GM12872 (cell line): ENCODE results near the gene STK40.

ENCODE experiments used
- TF ChIP-seq, protein P1 (sequence below): IDR thresholded peaks from 3 replicates; pipeline ENCODE4 v1.5.1; 2011; ENCODE audit warnings: low read depth, mild to moderate bottlenecking, low read length, moderate library complexity; ENCODE audit not compliant: insufficient read depth

STK40 gene

DNA sequence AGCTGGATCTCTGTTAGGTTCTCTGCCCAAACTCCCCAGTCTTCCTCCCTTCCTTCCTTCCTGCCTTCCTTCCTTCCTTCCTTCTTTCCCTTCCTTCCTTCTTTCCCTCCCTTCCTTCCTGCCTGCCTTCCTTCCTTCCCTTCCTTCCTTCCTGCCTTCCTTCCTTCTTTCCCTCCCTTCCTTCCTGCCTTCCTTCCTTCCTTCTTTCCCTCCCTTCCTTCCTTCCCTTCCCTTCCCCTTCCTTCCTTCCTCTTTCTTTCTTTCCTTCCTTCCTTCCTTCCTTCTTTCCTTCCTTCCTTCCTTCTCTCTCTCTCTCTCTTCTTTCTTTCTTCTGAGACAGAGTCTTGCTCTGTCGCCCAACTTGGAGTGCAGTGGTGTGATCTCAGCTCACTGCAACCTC lies 20.7 kb upstream of the STK40 start:
- TF ChIP-seq, protein P1, sequence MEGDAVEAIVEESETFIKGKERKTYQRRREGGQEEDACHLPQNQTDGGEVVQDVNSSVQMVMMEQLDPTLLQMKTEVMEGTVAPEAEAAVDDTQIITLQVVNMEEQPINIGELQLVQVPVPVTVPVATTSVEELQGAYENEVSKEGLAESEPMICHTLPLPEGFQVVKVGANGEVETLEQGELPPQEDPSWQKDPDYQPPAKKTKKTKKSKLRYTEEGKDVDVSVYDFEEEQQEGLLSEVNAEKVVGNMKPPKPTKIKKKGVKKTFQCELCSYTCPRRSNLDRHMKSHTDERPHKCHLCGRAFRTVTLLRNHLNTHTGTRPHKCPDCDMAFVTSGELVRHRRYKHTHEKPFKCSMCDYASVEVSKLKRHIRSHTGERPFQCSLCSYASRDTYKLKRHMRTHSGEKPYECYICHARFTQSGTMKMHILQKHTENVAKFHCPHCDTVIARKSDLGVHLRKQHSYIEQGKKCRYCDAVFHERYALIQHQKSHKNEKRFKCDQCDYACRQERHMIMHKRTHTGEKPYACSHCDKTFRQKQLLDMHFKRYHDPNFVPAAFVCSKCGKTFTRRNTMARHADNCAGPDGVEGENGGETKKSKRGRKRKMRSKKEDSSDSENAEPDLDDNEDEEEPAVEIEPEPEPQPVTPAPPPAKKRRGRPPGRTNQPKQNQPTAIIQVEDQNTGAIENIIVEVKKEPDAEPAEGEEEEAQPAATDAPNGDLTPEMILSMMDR, result no peak

DNA sequence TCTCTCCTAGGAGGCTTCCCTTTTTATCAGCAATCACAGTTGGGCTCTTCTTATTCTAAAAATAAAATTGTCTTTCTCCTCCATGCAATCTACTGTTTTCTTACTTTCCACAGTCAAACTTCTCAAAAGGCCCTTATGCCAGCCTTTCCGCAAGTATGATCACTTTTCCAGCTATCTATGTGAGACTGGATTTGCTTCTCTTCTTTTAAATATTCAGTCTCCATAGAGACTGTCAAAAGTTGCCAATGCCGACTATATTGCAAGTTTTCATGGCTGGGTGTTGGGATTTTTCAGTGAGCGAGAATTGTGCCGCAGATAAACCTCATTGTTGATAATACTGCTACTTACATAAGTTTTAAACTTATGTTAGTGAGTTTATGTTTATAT lies 16.8 kb upstream of the STK40 start:
- TF ChIP-seq, protein P1, result no peak

DNA sequence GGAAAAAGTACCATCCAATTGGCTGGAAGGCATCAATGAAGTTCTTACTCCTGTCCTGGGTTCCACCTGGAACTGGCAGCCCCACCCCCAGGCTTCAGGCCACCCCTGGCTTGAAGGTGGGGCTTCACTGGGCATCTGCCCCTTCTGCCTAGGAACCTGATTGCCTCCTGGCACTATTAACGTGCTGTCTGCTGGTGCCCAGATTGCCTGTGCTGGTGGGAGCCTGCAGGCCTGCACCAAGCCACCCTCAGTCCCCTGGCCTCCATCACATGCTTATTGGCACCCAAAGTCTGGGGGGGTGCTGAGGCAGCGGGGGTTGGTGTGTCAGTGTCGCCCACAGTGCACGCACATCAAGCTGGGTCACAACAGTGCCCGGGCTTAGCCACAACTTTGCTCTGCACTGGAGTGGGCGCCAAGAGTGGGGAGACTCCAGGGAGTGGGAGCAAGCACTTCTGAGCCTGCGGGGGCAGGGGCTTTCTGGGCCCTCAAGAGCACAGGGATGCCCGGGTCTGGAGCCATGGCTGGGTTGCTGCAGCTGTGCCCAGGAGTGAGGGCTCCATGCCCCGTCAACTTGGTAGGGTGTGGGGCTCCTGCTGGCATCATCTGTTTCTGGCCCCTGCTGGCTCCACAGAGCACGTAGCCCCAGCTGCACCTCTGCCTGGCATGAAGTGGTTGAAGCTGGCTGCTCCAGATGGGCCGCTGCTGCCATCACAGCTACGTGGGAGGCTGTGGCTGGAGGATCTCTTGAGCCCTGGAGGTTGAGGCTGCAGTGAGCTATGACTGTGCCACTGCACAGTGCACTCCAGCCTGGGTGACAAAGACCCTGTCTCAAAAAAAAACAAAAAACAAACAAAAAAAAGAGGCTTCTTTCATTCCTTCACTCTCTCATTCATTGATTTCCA lies 16.1 kb upstream of the STK40 start:
- TF ChIP-seq, protein P1, result no peak

DNA sequence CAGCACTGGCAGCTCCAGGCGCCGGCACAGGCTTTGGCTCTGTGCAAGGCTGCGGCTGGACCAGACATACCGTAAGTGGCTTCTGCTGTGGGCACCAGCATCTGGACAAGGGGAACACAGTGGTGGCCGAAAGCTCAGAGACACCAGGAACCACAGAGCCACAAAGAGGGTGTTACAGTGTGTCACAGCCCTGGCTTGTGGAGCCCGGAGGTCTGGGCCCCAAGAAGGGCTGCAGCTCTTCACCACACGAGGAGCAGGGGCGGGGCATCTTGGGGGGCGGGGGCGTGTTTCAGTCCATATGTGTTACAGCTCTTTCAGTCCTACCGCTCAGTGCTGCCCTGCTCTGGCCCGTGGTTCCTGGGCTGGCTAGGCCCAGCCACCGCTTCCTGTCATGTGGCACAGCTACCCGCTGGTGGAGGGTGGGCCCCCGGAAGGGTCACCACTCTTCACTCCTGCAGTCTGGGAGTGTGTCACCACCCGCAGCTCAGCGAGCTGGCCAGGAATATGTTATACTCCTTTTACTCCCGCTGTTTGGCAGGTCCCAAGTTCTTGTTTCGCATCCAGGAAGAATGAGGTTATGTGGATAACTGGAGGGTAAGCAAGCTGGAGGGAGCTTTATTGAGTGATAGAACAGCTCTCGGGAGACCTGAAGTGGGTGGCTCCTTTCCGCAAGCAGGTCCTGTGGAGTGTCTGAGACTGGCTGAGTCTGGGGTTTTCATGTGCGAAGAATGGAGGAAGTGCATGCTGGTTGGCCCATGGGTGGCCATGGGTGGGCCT lies 15.3 kb upstream of the STK40 start:
- TF ChIP-seq, protein P1, result no peak

DNA sequence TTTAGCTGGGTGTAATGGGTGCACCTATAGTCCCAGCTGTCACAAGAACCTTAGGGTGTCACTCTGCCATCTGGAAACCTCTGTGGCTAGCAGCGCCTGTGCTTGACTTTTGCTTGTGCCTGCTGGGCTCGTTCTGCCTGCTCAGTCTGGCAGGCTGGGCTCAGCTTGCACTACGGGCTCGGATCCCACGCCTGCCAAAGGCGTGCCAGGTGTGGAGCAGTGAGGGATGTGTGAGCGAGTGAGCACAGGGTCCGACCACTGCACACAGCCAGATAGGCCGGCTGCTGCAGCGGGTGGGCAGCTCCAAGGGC lies 14.7 kb upstream of the STK40 start:
- TF ChIP-seq, protein P1, result no peak

DNA sequence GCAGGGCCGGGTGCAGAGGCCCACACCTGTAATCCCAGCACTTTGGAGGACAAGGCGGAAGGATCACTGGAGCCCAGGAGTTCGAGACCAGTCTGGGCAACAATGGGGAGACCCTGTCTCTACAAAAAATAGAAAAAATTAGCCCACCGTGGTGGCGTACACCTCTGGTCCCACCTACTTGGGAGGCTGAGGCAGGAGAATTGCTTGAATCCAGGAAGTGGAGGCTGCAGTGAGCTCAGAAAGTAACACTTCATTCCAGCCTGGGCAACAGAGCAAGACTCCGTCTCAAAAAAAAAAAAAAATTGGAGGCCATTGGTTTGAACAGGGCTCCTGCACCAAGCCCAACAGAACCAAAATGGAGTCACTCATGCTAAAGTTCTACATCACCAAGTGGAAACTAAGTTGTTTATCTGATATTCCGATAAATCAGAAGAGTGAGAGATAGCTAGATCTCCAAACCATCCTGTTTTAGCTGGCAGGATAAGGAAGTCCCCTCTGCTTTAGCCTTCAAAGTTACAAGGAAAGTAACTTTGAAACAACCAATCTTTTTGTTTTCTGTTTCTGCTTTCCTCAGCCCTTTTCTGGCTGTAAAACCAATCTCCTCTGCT lies 12.8 kb upstream of the STK40 start:
- TF ChIP-seq, protein P1, result no peak
